ENCODE measurements around the gene OTC. TPM values are rescaled to one million over a fixed set of nuclear protein-coding genes. Genes with fewer than 3 reads are reported as not detected.

Gene OTC
- total and polyA plus RNA-seq, 2 donors from 2014 or later, result not detected

DNA sequence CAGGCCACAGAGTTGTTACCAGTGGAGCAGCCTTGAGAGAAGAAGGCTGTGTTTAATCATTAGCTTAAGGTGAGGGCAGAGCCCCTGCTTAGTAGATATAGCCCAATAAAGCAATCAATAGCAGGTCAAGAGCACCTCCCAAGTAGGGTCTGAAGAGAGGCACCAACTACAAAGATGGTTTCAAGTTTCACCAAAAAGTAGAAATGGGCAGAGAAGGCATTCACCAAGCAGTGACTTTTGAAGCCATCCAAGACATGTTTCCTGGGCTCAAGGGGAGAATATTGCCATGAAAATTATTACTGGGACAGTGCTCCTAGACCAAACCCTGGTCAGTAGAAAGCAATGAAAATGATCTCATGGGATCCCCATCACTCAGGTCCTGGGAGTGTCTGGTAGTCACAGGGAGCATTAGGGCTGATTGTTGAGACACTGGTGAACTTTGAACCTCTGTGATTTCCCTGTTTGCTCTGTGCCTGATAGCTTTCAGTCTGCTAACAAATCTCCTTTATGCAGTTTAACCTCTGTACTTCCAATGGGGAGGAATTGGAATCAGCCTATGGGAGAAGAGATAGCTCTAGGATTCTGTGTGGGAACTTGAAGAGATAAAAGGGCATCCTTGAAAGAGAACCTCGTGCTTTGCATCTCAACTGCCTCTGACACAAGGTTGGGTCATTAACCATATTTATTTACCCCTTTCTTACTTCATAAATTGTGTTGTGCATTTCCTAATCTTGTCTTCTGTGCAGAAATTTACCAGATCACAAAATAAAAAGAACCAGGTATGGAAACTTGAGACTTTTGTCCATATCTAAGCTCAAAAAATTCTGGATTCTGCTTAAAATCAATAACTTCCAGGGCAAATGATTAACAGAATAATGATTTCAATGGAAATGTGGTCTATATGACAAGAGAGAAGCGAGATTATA, 9.3 kb upstream of the OTC start:
- Histone ChIP-seq H3K4me1 (ENCODE audit: control insufficient read depth in 2 of 3, insufficient read depth in 2 of 3, low read depth in 1 of 3, low read length in 3 of 3) (no peaks in the 10 kb centered on the region), H3K9me3 (ENCODE audit: control insufficient read depth in 2 of 3, insufficient read depth in 1 of 3, low read length in 3 of 3) (no peaks in the 10 kb centered on the region), H3K27ac (ENCODE audit: low read depth in 2 of 2, low read length in 2 of 2) (no peak overlapping the region), H3K27me3 (ENCODE audit: control insufficient read depth, insufficient read depth, low read length) (no peaks in the 10 kb centered on the region), H3K4me3 (ENCODE audit: low read length in 3 of 3) (no peak overlapping the region), H3K36me3 (ENCODE audit: control insufficient read depth in 2 of 3, insufficient read depth in 3 of 3, low read length in 3 of 3) (no peaks in the 10 kb centered on the region), H3K9ac (ENCODE audit: low read length in 3 of 3) (no peak overlapping the region)
- no peak for TF ChIP-seq CTCF (IDR thresholded peaks at IDR 0.05; ENCODE audit: borderline replicate concordance, extremely low read depth, insufficient read depth)
- DNase-seq (no peak), FAIRE-seq (no peak)
- intact Hi-C loops (cut with DNase I), result no loop called here

GRCh38 chrX:38346150-38346549, 6.3 kb upstream of the OTC start:
- Histone ChIP-seq H3K36me3 (ENCODE audit: control insufficient read depth in 2 of 3, insufficient read depth in 3 of 3, low read length in 3 of 3) (no peaks in the 10 kb centered on the region), H3K4me1 (ENCODE audit: control insufficient read depth in 2 of 3, insufficient read depth in 2 of 3, low read depth in 1 of 3, low read length in 3 of 3) (no peaks in the 10 kb centered on the region), H3K27me3 (ENCODE audit: control insufficient read depth, insufficient read depth, low read length) (no peaks in the 10 kb centered on the region), H3K27ac (ENCODE audit: low read depth in 2 of 2, low read length in 2 of 2) (no peak overlapping the region), H3K9me3 (ENCODE audit: control insufficient read depth in 2 of 3, insufficient read depth in 1 of 3, low read length in 3 of 3) (no peaks in the 10 kb centered on the region), H3K9ac (ENCODE audit: low read length in 3 of 3) (no peak overlapping the region), H3K4me3 (ENCODE audit: low read length in 3 of 3) (no peak overlapping the region)
- intact Hi-C loops (cut with DNase I), result no loop called here
- no peak for FAIRE-seq
- no peak for DNase-seq
- TF ChIP-seq CTCF (IDR thresholded peaks at IDR 0.05; ENCODE audit: borderline replicate concordance, extremely low read depth, insufficient read depth), result no peak

DNA sequence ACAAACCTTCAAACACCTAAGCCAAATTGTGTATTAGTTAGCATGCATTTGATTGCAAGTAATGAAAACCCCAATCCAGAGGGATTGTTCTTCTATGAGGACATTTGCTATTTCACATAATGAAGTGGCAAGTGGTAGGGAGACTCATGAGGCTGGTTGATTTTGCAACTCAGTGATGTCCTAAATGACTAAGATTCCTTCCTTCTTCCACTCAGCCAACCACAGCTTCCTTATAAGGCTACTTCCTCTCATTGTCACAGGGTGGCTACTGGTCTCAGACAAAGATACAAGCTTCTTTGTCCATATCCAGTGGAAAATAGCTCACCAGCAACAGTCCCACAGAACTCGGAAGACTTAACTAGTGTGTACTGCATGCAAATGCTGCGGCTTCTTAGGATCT, 5.3 kb upstream of the OTC start:
- H3K9ac ChIP-seq (ENCODE audit: low read length in 3 of 3), result no peak overlapping the region
- FAIRE-seq, result no peak
- H3K36me3 ChIP-seq (ENCODE audit: control insufficient read depth in 2 of 3, insufficient read depth in 3 of 3, low read length in 3 of 3), result no peaks in the 10 kb centered on the region
- H3K9me3 ChIP-seq (ENCODE audit: control insufficient read depth in 2 of 3, insufficient read depth in 1 of 3, low read length in 3 of 3), result no peaks in the 10 kb centered on the region
- no peak overlapping the region for H3K27ac ChIP-seq (ENCODE audit: low read depth in 2 of 2, low read length in 2 of 2)
- no peaks in the 10 kb centered on the region for H3K4me1 ChIP-seq (ENCODE audit: control insufficient read depth in 2 of 3, insufficient read depth in 2 of 3, low read depth in 1 of 3, low read length in 3 of 3)
- no peak for TF ChIP-seq CTCF (IDR thresholded peaks at IDR 0.05; ENCODE audit: borderline replicate concordance, extremely low read depth, insufficient read depth)
- no peak overlapping the region for H3K4me3 ChIP-seq (ENCODE audit: low read length in 3 of 3)
- intact Hi-C loops (cut with DNase I), result no loop called here
- DNase-seq, result no peak
- no peaks in the 10 kb centered on the region for H3K27me3 ChIP-seq (ENCODE audit: control insufficient read depth, insufficient read depth, low read length)
